IPS DF 19.7 (cell line): Measurements from ENCODE around the gene GDF7.

Experiments
- DNase-seq: peaks from one replicate; pipeline ENCODE4 v3.0.0-alpha.2; 2013; ENCODE audit warnings: low read depth, low spot score

Gene GDF7

DNA sequence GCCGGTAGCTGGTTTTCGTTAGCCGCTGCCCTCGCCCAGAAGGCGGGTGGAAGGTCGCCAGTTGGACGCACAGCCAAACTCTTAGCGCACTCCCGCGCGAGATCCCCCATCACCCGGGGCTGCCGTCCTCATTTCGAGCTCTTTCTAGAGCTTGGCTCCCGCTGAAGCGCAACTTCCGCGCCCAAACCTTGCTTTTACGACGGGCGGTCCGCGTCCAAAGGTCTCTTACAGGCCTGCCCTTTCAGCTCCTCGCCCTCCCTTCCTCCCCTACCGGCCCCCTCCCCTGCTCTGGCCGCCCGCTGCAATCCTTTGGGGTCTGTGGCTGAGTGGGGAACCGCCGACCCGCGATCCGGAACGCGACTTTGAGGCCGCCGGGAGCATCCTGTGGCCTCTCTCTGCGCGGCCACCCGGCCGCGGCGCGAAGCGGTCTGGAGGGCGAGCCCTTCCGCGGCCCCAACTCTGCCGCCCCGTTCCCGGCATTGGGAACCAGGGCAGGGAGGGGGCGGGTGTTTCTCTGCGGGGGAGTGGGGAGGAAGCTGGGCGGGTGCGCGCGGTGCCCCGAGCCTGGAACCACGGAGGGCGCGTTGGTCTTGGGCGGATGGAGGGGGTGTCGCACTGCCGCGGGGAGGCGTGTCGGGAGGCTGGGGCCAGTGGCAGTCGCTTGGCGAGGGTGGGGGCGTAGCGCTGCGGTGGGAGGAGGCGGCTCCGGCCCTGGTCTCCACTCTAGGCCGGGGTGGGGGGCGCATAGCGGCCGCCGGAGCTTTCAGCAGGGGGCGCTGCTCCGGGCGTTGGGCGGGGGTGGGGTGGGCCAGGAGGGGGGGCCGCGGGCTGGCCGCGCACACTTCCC is at the start of gene GDF7:
Gene GDF7, plus strand, starts transcription at position 841 of the 847 bp plus-strand sequence. CDS start 96 bp downstream, outside the sequence.
- no peak for DNase-seq

DNA sequence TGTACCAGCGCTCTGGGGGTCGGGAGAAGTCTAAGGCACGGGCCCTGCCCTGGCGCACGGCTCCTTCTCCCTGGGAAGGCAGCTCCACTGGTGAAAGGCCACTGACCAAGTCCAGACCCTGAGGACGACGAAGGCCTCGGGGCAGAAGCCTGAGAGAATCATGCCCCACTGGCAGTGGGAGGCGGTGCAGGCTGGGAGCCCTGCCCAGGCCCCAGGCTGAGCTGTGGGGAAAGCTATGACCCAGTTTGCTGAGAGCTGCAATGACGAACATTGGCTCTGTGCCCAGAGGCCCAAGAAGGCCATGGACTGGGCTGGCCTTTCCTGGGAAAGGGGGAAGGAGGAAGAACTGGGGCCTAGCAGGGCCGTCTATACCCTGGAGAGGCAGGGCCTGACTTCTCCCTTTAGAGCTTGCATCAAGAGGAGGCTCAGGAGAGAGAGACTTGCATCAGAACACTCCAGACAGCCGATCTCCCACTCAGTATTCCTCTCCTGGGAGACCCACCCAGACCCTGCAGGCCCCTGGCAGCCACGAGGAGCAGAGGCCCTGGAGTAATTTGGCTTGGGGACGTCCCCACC is 49.0 kb upstream of the GDF7 start:
- DNase-seq: no peak

DNA sequence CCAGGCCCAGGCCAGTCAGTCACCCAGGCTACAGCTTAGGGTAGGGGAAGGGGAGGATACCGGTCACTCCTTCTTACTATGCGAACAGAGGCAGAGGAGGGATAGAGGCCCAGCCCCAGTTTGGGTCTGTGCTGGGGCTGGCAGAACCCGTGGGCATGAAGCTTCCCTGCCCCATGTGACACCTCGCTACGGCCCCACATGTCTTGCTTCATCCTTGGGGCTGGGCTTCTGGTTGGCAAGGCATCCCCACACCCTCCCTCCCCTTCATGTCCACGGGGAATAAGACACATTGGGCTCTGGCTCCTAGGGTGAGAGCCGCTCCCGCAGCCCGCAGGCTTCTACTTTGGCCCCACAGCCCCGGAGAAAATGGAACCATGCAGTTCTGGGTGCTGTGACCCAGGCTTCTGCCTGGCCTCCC is 48.5 kb upstream of the GDF7 start:
- no peak for DNase-seq

DNA sequence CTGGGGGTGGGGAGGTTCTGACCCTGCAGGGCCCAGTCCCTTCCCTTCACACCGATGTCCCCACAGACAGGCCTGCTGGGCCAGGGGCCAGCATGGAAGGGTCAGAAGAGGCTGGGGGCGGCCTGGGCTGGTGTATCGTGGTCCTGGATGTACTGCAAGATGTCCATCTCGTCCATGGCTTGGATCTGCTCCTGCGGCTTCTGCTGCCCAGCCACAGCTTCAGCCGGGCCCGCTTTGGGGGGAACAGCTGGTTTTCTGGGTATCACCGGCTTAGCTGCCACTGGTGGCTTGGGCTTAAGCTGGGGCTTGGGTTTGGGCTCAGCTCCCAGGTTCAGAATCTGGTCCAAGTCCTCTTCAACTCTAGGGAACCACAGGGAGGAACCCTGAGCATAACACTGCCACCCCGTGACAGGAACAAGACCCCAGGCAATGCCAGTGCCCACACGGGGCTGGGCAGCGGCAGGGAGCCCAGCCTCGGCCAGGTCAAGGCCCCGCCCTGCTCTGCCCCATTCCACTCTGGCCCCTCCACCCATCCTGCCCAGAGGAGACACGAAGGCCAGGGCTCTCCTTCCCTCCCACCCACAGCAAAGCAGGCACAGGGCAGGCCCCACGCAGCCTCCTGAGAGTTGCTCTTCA is 47.9 kb upstream of the GDF7 start:
- no peak for DNase-seq

DNA sequence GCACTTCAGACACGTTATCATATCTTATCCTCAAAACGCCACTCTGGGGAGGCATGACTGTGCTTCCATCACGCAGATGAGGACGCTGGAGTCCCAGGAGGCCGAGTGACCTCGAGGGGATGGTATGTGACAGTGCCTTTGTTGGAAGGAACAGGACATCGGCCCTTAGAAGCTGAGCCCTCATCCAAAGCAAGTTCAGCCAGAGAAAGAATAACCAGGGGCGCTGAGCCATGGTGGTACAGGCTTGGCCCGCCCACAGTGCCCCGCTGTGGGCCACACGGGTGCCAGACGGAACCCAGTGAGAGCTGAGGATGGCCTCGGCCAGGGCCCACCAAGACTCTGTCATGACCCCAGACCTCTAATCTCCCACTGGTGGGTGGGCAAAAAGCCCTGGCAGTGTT is 47.3 kb upstream of the GDF7 start:
- DNase-seq: no peak

DNA sequence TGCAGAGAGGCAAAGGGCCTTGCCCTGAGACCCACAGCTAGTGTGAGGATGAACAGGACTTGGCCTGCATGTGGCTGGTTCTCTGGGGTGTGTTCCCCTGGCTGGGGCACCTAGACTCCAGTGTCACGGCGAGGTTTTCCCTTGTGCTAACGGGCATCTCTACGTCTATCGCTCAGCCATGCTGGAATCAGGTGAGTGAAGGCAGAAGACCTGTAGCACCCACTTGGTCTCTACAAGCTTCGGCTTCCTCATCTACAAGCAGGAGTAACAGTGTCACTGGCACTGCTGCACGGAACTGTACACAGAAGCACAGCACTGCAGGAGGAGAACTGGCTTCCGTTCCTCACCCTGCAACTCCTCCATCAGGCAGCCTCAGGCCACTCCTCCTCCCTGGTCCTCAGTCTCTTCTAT is 46.7 kb upstream of the GDF7 start:
- DNase-seq: no peak

DNA sequence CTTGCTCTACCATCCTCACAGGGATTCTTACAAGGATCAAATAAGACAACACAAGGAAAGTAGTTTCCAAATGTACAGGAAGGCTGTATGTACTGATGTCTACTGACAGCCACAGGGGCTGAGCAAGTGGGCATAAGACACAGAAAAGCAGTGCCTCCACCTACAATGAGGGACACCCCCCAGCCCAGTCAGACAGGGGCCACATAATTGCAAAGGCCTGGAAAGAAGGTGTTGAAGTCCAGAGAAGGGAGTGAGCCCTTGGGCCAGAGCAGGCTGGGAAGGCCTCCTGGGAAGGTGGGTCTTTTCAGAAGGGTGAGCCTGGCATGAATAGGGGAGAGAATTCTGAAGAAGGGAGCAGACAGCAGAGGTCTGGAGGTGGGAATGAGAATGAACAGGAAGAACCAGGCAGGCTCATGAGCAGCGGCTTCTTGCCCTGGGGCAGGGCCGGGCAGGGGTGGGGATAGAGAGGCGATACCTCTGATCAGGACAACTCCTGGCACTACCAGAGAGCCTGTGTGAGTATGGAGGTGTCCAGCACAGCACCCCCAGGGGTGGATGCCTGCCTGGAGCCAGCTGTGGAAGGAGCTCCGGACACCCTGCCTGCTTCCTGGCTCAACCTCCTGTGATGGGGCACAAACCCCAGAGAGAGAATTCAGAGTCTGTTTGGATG is 46.1 kb upstream of the GDF7 start:
- no peak for DNase-seq

DNA sequence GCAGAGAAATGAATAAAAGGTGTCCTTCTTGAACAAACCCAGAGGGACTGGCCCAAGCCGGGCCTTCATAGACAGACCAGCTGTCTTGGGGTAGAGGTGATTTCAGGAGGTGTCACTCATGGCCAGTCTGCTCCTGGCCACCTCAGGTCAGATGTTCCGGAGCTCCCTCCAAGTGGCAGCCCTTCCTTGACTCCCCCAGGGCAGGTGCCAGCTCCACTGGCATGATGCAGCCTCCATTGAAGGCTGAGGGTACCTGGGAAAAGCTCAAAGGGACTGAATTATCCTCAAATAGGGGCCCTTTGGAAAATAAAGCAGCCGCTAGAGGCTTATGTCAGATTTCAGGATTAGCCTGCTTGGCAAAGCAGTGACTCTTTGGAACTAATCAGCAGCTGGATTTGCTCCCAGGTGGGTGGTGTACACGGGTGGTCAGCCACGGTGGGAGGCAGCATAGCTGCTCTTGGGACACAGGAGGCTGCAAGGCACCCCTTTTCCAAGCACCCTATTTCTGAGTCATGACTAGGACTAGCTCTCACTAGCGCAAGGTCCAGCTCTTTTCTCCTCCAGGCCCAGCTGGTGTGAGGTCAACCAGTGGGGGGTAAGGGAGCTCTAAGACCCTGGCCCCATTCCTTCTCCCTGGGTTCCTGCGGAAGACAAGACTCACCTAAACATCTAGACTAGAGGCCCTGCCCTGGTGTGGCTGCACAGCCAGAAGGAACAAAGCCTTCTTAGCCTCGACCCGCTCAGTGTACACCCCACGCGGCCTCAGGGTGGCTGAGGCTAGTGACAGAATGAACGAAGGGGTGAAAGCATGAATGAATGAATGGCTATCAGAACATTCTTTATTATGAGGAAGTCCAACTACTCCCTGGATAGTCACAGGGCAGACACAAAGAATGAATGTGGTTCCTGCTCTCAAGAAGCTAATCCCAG is 45.3 kb upstream of the GDF7 start:
- no peak for DNase-seq

DNA sequence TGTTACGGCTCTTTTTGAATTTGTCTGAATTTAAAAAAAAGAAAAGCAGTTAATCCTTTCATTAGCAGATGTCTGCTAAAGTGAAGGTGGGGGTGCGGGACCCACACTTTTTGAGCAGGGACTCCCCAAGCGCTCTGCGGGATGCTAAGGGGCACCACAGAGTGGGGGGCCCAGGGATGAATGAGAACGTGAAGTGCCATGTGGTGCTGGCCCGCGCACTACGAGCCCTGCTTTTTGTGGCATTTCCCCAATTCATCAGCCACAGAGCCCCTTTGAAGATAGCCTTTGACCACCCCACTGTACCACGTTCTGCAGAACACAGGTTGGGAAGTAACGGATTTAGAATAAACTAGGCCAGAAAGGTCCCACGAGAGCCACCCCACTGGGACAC is 44.7 kb upstream of the GDF7 start:
- DNase-seq: no peak

DNA sequence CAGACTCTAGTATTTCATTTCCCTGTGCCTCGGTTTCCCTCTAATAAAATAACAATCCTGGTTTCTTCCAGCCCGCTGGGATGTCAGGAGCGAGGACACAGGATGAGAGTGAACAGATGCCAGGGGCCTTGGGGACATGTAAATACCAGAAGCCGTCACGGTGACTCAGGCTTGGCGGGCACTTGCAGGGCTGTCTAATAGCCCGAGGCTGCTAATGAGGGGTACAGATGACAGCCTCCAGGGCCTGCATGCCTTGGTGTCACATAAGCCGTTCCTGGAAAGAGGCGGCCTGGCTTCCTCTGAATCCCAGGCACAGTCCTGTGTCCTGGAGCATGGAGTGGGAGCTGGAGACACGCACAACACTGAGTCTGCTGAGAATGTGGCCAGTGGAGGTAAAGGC is 44.2 kb upstream of the GDF7 start:
- DNase-seq: no peak

DNA sequence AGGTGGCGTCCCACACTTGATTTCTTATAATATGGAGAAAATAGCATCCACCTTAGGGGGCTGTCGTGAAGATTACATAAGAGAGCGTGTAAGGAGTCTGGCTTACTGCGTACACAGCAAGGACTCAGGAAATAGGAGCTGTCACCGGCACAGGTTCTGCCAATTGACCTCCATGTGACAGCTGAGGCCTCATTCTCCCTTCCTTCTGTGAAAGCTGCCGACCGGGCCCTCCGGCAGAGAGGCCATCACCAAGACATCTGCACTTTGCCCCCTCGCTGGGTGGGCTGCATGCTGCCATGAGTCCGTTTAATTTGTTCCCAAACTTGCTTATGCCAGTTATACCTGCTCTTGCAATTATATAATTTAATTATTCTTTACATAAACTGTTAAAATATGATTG is 43.7 kb upstream of the GDF7 start:
- DNase-seq: no peak

DNA sequence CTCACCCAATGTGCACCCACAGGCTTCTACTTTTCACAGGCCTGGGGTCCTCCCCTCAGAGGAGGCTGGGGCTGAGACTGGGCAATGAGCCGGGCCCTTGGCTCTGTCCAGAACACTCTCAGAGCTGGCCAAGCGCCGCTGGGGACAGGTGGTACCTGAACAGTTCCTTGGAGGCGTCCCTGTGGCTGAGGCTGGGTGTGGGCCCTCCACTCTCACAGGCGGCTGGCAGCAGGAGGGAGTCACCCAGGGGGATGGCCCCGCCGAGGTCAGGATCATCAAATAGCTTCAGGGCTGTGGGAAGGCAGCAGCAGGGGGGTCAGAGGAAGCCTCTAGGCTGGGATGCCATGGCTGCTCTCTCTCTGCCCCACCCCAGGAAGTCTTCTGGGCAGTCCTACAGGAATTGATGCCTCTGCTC is 43.2 kb upstream of the GDF7 start:
- no peak for DNase-seq

DNA sequence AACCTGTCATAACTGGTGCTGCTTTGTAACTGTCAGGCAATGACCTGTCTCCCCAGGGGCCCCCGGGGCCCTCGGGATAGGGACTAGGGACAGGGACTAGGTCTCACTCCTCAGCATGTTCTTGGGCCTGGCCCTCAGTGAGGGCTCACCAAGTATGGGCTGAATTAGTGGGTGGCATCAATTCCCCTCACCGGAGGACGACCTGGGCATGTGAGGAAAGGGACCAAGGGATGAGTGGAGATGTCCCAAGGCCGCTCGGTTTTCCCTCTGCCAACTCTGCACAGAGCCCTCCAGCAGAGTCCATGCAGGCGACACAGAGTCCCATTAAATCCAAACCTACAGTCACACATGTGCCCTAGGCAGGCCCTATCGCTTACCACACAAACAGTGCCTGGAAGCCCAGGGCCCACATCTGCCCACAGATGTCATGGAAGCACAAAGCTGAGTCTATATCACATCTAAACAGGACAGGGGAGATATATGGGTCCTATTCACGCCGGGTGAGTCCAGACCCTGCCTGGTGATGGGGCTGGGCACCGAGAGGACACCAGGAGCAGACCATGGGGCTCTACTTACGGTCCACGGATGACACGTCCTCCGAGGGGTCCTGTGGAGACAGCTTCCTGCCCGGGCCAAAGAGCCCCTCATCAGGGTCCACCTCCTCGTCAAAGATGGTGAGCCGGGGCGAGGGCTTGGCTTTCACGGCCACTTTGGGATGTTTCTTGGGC is 42.6 kb upstream of the GDF7 start:
- DNase-seq: no peak

DNA sequence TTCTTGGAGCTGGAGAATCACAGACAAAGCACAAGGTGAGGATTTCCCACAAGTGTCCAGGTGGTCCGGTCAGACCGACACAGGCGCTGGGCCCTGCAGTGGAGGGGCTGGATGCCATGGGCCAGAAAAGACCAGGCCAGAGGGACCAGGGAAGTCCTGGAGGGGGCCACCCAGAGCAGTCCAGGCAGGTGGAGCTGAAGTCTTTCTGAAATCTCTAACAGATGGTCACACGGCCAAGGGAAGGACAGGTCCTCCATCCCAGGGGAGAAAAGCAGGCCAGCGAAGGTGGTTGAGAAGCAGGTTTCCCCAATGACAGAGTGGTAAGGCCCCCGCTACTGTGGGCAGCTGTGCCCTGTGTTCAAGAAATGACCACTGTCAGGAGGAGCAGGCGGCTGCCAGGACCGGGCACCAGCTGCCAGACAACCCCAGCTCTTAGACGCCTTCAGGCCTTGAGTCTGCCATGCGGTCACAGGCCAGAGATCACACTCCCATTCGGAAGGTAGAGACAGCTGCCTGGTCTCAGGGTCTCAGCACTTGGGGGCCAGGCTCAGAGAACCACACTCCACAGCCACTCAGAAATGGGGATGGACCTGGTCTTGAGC is 42.0 kb upstream of the GDF7 start:
- DNase-seq: no peak

DNA sequence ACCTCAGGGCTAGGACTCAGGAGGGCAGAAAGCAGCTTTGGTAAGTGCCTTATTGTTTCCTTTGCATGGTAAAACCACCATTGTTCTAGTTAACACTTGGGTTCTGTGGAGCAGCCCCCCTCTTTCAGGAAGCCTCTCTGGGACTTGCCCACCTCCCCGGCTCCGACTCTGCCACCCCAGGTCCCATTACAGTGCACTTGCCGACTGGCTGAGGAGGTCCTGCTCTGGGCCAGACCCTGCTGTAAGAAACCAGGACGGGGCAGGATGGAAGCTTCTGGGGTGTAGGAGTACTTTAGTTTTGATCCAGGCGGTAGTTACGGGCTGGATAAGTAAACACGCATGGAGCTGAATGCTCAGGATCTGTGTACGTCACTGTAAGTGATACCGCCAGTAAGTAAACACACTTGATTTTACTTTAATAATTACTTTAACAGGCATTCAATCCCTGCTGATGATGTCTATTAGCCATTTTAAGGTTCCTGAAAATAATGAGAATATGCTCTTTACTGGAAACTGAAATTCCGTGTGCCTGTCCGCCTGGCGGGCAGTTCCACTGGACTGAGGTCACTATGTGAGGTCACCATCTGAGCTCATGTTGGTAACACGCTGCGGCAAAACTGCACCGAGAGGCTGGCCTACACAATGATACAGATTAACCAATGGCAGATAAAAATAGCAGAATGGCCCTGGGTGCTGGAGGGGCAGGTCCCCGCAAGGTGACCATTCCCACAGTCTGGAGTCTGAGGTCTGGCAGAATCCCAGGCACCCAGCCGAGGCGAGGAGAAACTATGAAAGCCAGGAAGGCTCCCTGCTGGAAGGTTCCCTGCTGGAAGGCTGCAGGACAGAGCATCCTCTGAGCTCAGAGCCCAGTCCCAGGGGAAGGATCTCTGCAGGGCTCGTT is 41.2 kb upstream of the GDF7 start:
- DNase-seq: no peak

DNA sequence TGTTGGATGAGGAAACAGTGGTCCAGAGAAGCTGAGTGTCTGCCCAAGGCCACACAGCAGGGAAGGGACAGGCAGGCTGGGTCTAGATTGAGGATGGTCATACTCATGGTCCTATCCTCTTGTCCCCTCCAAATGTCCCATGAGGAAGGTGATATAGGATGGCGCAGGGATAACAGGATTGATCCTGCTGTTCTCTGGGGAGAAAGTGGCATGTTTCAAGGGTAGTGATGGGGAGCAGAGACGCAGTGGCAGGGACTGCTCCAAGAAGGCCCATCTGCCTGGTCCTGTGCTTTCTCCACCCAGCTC is 40.6 kb upstream of the GDF7 start:
- no peak for DNase-seq

DNA sequence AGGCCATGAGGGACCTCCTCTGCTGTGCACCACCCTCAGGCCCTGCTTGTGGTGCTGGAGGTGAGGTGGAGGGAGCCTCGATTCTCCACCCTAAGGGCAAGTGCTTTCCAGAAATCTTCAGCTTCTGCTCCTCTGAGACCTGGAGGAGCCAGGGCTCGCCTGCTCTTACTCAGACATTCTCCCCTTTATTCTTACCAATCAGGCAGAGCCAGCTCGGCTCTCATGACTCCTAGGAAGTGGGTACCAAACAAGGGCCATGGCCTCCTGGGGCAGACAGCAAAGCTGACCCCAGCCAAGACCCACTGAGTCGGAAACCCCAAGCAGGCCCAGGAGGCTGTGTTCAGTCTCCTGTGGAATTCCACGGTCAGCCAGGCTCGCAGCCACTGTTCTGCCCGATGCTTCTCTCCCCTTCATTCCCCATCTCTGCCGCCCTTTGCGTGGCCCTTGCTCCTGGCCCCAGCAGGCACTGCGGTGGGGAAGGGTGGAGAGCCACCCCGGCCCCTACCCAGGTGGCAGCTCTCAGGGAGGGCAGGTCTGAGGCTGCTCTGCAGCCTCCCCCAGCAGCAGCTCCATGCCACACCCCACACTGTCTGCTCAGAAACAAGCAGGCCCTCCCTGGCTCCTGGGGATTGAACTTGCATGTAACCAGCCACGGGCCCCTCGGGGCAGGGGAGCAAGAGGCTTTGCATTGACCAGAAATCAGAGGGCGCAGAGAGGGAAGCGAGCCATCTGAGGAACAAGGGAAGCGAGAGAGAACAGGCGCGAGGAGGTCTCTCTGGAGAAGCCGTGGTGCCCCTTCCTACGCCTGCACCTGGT is 40.0 kb upstream of the GDF7 start:
- no peak for DNase-seq

DNA sequence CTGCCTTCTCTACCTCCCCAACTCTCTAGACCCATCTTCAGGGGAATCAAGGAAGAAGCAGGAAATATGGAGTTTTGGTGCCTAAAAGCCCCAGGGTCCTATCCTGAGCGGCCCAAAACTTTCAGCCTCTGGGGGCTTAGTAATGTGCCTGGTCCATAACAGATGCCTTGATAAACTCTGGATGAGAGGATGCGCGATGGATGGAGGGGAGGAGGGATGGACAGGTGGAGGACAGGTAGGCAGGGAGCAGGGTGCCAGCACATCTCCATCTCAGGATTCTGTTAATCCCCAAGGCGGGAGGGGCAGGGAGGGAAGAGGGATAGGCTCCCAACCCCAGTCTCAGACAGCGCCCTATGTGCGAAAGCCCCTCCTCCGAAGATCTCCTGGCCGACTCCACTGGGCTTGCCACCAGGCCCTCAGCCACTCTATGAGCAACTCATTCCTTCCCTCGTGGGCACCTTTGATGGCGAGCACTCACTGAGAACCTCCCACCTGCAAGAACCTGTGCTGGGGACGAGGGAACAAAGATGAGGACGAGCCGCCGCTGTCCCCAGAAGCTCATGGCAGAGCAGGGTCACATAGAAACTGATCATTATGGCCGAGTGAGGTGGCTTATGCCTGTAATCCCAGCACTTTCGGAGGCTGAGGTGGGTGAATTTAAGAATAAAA is 39.1 kb upstream of the GDF7 start:
- DNase-seq: no peak
